Measurements from ENCODE around the gene GOLGA6A.

The GOLGA6A gene

GRCh38 chr15:74036271-74037170 is 45.8 kb downstream of the GOLGA6A start:
- no peak for DNase-seq (ENCODE audit: low read depth, low spot score)

- DNase-seq (ENCODE audit: low read depth, low spot score), result no peak
Observed at GRCh38 chr15:74035121-74036017, 47.0 kb downstream of the GOLGA6A start.

GRCh38 chr15:74034206-74034755 is 48.1 kb downstream of the GOLGA6A start:
- DNase-seq (ENCODE audit: low read depth, low spot score), result no peak

- no peak for DNase-seq (ENCODE audit: low read depth, low spot score)
Observed at GRCh38 chr15:74032606-74033561, 49.5 kb downstream of the GOLGA6A start.

GRCh38 chr15:74032046-74032445 is 50.3 kb downstream of the GOLGA6A start:
- DNase-seq (ENCODE audit: low read depth, low spot score), result no peak

- no peak for DNase-seq (ENCODE audit: low read depth, low spot score)
Observed at GRCh38 chr15:74028646-74029045, 53.7 kb downstream of the GOLGA6A start.

GRCh38 chr15:74027688-74028087 is 54.7 kb downstream of the GOLGA6A start:
- no peak for DNase-seq (ENCODE audit: low read depth, low spot score)

- no peak for DNase-seq (ENCODE audit: low read depth, low spot score)
Observed at GRCh38 chr15:74025436-74025835, 56.9 kb downstream of the GOLGA6A start.

- no peak for DNase-seq (ENCODE audit: low read depth, low spot score)
Observed at GRCh38 chr15:74024687-74025086, 57.7 kb downstream of the GOLGA6A start.

GRCh38 chr15:74022706-74023470 is 59.5 kb downstream of the GOLGA6A start:
- no peak for DNase-seq (ENCODE audit: low read depth, low spot score)
